Activated CD4-positive, alpha-beta T cell treated with anti-CD3 and anti-CD28 coated beads for 24 hours (primary cell): Measurements from ENCODE around the gene EIF4E1B.

Experiments
- DNase-seq, 2 donors: peaks; one replicate each; pipeline ENCODE4 v3.0.0-alpha.2; 2020; ENCODE audit warnings: low read depth in 2 of 2

EIF4E1B gene

DNA sequence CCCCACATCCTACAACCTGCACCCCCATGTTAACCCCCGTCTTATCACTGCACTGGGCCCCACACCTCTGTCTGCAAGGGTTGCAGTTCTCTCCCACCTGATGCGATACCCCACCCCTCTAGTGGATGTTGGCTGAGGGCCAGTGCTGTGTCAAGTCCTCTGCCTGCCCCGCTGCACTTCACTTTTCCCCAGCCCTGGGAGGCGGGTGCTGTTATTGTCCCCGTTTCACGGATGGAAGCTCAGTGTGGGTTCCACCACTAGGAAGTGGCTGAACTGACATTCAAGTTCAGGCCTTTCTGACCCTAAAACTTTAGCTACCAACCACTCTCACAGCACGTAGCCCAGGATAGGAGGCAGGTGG is 3.6 kb upstream of the EIF4E1B start:
- no peak for DNase-seq

DNA sequence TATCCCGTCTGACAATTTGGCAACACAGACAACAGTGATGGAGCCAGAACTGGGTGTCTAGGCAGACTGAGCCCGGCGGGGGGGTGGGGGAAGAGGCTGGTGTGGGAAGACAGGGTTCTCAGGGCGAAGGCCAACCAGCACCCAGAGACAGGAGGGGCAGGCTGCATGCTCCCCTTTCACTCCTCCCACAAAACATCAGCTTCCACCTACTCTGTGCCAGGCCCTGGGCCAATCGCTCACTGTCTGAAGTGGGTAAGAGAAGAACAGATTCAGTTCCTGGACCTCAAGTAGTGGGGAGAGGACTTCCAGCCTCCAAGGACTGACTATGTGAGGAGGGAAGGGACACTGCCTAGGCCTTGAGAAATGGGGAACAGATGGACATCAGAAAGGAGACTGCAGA is 2.9 kb upstream of the EIF4E1B start:
- DNase-seq: no peak

DNA sequence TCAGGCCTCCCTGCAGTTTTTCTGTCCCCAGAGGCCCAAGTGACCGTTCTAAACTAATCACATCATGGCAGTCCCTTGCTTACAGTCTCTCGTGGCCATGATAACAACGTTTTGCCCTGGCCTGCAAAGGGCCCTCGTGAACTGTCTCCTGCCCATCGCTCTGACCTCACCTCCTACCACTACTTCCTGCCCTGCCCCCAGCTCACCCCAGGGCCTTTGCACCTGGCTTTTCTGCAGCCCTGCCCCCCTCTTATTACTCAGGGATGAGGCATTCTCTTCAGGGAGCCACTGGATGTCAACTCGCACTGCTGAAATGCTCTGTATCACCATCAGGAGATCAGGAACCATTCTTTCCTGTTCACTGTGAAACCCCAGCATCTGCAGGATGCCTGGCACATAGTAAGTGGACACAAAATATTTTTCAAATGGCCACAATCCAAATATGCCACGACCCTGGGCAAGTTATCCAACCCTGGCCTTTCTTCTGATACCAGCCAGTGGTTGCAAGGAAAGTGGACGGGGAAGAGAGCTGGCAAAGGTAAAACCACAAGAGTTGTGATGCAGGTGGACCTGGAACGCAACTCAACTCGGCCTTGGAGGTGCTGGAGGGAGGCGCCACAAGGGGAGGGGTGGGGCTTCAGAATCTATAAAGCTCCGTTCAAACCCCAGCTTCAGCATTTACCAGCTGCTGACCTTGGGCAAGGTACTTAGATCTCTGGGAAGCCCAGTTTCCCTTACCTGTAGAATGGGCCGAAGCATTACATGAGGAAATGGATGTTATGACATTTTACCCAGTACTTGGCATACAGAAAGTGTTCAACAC is 1.9 kb upstream of the EIF4E1B start:
- DNase-seq: no peak

GRCh38 chr5:176629317-176629852 is 1.1 kb upstream of the EIF4E1B start:
- no peak for DNase-seq

DNA sequence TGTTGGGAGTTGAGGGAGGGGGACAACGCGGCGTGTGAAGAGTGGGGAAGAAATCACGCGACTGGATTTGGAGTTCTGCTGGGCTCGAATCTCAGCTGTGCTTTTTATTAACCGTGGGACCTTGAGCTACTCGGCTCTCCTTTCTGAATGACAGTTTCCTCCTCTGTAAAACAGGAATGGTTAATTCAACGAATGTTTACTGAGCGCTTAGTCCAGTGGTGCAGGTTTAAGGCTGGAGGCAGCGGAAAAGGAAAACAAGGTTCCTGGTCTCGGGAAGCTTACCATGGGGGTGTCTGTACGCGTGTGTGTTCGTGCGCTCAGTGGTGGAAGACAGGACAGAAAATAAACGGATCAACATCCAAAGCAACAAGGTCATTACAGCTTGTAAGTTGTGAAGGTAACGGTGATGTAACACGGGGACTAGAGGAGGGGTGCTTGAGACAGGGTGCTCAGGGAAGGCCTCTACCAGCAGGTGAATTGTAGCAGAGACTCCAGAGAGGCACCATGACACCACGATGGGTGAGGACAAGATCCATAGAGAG is 277 bp downstream of the EIF4E1B start:
- no peak for DNase-seq

GRCh38 chr5:176631383-176632200 is 1.1 kb downstream of the EIF4E1B start:
- no peak for DNase-seq

DNA sequence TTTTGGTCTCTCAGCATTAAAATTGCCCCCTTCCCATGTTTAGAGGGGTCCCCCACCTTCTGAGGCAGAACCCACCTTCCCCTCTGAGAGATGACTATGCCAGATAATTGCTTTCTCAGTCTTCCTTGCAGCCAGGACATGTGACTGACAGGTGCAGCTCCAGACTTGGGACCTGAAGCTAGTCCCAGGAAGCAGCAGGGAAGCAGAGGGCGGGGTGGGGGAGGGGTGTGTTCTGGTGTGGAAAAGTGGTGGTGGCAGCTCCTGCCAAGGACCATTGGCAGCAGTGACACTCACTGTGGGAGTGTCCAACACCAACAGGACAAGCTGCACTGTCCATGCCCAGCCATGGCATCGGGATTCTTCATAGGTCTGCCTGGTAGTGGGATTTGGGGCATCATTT is 2.3 kb downstream of the EIF4E1B start:
- DNase-seq: no peak

GRCh38 chr5:176633598-176633997 is 3.1 kb downstream of the EIF4E1B start:
- no peak for DNase-seq

DNA sequence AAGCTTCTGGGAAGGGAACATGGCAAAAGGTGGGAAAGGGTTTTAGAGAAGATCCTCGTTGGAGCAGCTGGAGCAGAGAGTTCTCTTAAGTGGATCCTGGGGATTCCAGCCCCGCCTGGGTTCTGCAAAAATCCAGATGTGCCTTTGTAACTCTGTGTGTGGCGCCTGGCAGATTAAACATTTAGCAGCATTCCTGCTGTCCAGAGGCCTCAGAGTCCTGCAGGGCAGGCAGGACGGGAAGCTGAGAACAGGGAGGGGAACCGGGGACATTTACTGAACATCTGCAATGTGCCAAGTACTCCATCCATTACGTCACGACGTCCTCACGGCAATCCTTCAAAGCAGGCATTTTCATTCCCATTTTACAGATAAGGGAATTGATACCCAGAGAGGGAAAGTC is 6.0 kb downstream of the EIF4E1B start:
- no peak for DNase-seq

- DNase-seq: no peak
Observed at GRCh38 chr5:176637556-176637955, 7.1 kb downstream of the EIF4E1B start.

DNA sequence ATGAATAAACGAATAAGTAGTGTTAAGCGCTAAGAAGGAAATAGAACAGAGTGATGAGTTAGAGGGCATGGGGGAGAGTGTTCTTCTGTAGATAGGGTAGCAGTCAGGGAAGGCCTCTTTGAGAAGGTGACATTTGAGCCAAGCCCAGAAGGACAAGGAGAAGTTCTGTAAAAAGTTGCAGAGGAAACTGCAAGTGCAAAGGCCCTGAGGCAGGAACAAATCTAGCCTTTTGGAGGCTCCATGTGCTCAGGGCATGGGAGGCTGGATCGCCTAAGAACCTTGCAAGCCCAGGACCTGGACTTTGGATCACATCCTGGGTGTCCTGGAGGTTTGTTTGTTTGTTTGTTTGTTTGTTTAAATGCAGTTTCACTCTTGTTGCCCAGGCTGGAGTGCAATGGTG is 8.0 kb downstream of the EIF4E1B start:
- DNase-seq: no peak

GRCh38 chr5:176639208-176639607 is 8.7 kb downstream of the EIF4E1B start:
- no peak for DNase-seq

GRCh38 chr5:176639981-176640380 is 9.5 kb downstream of the EIF4E1B start:
- DNase-seq: no peak

DNA sequence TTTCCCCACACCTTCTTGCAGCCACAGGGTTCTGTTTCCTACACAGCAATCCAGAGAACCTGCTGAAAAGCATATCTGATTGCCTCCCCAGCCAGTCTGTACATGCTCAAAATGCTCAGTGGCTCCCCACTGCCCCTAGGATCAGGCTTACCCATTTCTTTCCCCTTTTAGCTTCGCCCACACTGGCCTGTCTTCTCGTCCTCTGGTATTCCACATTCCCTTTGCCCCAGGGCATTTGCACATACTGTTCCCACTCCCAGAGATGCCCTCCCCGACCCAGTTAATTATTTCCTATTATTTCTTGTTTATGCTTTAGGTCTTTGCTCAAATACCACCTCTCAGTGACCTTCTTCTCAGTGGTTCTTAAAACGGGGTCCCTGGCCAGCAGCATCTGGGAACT is 10.1 kb downstream of the EIF4E1B start:
- no peak for DNase-seq

DNA sequence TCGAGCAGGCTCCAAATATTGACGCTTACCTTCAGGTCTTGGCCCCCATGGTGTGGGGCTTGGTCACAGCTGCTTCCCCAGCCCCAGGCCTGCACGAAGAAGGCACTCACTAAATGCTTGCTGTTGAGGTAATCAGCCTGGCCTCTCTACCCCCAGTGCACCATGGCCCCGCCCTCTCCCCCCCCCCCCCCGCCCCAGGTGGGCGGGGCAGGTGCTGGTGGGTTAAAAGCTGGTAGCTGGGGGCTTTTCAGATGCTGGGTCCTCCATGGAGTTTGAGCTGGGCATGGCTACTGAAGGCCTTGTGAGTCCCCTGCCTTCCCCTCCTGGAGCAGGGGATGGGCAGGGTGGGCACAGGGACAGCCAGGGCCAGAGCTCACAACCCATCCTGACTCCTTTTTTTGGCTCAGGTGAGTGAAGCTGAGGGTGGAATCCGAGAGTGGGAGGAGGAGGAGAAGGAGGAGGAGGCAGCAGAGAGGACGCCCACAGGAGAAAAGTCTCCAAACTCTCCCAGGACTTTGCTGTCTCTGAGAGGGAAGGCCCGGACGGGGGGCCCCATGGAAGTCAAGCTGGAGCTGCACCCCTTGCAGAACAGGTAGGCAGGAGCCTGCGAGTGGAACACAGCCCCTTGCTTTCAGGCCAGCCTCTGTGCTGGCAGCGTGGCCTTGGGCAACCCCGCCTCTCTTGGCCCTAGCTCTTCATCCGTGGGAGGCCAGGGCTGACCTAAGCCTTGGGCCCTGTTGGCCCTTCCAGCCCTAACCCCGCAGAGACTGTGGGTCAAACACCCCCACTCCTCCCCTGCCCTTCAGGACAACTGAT is 12.4 kb downstream of the EIF4E1B start:
- DNase-seq: no peak

DNA sequence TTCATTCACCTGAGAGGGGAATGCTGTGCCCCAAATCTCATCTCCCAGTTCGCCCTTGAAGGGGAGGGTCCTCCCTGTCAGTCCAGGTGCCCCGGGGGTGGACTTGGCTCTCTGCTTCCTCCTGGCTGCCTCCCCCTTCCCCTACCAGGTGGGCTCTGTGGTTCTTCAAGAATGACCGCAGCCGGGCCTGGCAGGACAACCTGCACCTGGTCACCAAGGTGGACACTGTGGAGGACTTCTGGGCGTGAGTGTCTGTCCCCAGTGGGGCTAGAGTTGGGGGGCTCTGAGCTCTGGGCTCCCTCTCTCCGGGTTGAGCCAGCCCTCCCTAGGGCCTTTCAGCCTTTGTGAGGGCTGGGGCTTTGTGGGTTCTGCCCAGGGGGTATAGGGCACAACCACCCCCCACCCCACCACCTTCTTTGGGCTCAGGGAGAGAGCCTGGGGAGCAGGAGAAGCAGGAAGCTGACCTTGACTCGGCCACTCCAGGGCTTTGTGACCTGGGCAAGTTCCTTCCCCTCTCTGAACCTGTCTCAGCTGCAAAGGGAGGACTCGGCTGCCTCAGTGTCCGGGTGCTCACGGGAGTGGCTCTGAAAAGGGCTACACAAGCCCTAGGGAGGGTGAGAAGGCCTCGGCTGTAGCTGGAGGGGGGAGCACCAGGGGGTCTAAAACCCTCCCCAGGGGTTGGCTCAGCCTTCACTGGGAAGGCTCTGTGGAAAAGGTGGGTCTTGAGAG is 13.2 kb downstream of the EIF4E1B start:
- no peak for DNase-seq

DNA sequence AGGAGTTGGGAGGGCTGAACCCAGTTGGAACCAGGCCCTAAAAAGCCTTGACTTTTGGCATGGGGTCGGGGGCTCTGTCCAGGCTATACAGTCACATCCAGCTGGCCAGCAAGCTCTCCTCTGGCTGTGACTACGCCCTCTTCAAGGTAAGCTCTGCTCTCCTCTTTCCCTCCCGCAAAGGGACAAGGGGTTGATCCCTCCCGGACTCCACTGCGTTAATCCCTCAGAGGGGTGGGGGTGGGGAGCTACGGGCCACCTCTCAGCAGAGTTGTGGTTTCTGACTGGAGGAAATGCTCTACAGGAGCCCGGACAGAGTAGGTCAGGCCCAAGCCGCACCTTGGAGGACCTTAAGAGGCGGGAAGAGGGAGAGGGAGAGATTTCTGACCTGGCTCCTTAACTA is 13.8 kb downstream of the EIF4E1B start:
- no peak for DNase-seq

- no peak for DNase-seq
Observed at GRCh38 chr5:176644878-176645670, 14.6 kb downstream of the EIF4E1B start.

- DNase-seq: no peak
Observed at GRCh38 chr5:176646049-176646706, 15.7 kb downstream of the EIF4E1B start.

- DNase-seq: no peak
Observed at GRCh38 chr5:176646707-176647029, 16.2 kb downstream of the EIF4E1B start.
